ELR (cell line): ENCODE data around the gene GRM1.

Experiments used
- DNase-seq: peaks from one replicate; pipeline ENCODE4 v3.0.0-alpha.2; 2015; ENCODE audit warnings: low read depth

Gene GRM1

DNA sequence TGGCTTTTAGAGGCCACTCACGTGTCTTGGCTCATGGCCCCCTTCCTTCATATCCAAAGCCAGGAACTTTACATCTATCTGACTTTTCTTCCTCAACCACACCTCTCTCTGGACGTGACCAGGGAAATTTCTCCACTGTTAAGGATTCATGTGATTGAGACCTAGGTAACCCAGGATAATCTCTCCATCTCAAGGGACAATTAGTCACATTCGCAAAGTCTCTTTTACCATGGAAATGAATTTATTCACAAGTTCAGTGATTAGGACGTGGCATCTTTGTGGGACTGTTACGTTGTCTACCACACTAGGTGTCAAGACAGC, 287.3 kb downstream of the GRM1 start:
- no peak for DNase-seq

DNA sequence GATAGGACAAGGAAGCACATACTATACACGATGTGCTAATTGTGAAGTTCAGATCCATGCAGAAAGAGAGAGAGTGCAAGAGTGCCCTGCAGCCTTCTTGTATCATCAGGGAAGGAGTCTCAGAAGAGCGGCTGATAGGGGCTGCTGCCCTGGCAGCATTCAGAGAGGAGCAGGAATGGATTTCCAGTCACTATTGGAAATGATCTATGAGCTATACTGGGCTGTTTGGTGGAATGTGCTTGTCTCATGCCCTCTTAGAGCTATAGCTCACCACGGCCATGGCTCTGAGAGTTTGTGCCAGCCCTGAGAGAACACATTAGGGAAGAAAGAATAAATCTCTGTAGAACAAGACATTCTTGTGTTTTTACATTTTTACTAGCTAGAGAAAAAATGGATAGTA, 302.2 kb downstream of the GRM1 start:
- DNase-seq = no peak

DNA sequence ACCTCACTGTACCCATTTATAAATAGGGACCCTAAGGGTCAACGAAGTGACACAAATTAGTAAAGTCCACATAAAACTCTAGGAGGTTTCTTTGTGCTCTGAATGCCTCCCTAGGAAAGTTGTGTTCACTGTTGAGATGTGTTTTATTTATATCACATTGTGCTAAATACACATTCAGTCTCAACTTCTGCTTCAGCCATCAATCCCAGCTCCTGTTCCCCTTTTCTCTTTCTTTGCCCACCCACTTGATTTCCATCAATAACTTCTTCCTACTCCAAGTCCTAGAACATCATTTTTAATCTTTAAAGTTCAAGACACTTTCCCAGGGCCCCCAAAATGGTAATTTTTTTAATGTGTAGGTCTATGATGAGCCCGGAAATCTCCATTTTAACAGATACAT, 306.5 kb downstream of the GRM1 start:
- DNase-seq = no peak

DNA sequence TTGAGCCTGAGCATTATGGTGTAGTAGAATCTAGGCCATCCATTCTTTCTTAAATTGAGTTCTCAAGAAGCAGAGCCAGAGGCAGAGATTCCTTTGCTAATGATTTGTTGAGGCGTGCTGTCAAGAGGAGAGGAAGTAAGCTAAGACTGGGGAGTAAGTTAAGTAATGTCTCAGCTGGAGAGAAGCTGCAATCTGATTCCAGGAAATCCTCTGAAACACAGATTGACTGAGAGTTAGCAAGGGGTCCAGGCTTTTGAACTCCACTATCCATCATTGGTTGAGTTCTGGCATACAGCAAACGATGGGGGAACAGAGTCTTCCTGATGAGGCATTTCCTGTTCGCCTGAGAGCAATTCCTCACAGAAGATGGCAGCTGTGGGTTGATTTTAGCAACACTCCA, 307.3 kb downstream of the GRM1 start:
- no peak for DNase-seq

DNA sequence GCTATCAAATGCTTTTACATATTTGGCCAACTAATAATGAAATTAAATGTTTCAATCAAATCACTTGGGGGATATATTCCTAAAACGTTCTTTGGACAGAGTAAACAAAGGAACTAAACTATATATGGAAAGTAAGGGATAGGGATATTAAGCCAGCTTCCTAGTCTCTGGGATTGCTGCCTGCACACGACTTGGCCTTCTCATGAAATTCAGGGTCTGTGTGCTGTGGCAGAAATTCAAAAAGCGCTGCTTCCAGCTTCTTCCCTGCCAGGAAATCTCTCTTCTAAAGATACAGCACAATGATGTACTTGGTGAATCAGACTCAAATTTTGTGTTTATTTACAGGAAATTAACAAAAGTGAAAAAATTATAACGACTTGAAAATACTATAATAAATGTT, 308.5 kb downstream of the GRM1 start:
- DNase-seq = no peak

DNA sequence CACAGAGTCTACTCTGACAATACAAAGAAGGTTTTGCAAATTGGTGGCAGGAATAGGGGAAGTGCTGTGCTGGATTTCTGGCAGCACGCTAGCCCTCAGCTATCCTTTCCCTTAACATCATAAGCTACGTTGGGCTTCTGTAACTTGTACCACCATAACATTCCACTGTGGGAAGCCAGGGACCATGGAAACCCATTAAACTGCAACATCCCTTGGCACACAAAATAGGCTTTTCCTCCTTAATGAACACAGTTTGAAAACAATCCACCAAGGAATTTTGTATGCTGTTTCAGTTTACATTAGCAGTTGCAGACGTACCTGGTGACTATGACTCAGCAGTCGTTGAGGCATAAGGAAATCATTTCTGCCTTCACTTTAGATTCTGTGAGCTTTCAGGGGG, 310.9 kb downstream of the GRM1 start:
- DNase-seq = peak; percentile 51

DNA sequence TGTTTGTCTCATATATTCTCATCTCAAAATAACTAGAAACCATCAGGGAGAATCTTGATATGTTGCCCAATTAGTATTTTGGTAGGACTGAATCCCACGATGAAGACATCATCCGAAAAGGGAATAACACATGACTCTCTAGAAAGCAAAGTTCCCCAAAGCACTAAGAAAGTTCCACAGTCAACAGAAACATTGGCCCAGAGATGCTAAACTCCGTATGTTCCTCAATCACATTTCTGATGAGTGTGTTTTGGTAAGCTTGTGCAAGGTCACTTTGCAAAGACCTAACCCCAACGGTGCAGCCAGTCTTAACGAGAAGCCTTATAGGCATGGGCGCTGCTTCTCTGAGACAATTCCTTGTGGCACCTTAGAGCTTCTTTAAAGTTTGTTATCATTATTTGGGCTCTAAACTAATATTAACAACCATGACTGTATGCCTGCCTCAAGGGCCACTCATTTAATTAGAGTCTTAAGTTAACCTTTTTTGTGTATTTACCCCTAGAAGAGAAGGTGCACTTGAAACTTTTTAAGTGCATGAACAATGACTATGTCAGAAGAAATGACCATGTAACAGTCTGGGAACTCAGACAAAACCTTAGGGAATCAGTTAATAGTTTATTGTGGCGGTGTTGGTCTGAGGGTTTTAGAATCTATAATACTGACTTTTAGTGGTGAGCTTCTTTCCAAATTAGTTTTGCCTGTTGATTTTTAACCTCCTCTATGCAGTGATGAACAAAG, 312.8 kb downstream of the GRM1 start:
- no peak for DNase-seq

DNA sequence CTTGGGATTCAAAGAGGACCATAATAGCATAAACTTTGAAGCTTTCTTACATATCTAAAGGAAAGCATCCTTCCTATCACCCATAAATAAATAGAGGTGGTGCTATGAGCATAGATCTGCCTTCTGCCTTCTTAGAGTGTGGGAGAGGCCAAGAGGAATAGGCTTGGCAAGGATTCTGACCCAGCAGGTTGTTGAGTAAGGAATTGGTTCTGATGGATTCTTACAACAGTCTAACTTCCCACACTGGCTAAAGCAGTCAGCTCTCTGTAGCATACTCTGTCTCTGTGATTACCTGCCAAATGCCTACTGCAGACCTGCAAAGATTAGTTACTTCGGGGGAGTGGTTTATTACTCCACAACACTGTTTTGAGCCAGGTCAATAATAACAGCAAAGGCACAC, 316.7 kb downstream of the GRM1 start:
- no peak for DNase-seq

DNA sequence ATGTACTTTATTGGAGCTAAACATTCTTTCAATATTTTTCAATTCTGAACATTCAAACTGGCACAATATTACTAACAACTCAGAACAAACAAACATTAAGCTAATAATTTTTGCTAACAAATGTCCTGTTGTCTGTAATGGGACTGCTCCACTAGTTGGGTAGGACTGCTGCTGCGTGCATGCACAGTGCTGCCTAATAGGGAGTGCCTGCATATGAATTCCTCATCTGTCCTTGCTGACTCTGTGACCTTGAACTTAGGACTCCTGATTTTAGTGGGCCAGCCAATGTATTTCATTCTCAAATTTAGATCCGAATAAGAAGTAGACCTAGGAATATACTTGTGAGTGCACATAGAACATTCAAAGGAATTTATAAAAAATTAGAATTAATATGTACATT, 318.2 kb downstream of the GRM1 start:
- DNase-seq = no peak

DNA sequence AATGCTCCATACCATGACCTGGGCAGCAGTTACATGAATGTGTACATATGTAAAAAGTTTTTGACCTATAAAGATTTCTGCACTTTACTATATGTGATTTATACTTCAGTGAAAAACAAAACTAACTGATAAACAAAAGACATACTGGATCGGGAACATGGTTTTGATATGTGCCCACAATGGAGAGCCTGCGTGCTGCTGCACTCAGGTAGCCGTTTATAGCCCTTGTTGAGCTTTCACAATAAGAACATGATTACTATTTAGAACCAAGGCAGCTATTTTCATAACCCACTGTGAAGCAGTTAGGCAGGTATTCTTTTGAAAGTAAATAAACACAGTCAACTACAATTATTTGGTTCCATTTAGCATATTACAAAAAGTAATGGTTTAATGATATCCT, 318.8 kb downstream of the GRM1 start:
- DNase-seq = no peak

DNA sequence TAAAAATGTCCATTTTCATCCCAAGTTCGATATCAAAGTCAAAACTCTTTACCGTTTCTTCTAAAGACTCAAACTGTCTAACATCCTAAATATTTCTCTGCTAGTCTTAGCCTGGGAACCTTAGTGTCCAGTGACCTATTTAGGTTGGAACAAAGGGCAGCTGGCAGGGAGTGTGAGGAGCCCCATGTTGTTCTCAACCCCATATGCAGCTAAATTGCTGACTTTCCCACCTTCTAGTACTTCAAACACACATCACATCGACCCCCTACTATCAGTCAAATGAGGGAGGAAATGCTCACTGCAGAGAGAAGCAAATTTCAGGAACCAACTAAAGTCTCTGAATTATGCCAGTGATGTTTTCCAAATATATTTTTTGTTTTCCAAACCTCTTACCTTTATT, 322.2 kb downstream of the GRM1 start:
- no peak for DNase-seq

DNA sequence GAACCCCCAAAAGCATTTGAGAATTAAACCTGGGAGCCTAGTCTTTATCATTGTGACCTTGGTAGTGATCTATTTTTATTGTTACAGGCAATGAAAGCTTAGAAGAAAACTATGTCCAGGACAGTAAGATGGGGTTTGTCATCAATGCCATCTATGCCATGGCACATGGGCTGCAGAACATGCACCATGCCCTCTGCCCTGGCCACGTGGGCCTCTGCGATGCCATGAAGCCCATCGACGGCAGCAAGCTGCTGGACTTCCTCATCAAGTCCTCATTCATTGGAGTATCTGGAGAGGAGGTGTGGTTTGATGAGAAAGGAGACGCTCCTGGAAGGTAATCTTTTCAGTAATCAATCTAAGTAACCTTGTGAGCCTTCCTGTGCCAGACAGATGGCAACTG, 323.3 kb downstream of the GRM1 start:
- DNase-seq = no peak

DNA sequence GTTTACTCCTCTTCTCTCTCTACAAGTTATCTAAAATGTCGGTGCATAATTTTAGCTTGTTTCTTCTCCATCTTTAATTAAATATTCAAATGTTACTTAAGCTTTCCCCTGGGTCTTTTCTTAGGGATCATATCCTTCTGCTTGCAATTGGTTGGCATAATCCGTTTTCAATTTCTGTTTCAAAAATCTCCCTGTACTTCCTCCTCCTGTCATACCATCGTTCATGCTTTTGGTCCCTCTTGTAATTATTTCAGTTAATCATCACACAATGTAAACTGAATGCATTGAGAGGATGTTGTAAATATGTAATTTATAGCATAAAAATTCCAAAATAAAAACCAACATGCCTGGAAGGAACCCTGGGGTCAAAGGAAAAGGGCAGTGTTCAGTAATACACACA, 325.6 kb downstream of the GRM1 start:
- DNase-seq = no peak

DNA sequence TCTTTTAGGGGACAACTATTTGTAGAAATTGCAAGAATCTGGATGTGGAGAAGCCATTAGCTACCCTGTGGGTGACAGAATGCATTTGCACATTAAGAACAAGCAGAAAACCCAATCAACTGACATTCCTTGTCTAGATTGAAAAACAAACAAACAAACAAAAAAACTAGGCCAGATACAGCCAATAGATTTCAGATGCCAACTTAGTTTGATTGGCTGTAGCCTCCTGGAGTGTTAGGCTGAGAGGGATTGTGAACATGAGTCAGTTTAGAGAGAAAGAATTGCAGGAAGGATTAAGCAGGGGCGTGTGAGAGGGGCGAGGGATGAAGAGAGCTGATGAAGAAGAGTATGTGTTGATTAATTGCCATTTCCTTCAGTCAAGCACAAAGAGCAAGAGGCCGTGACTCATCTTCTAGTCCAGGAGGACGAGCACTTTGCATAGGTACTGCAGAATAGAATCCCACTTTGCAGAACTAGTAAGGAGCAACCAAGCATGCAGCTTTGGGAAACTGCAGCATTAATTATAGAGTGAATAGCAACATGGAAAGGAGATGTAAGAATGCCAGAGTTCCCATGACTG, 326.7 kb downstream of the GRM1 start:
- DNase-seq = no peak

DNA sequence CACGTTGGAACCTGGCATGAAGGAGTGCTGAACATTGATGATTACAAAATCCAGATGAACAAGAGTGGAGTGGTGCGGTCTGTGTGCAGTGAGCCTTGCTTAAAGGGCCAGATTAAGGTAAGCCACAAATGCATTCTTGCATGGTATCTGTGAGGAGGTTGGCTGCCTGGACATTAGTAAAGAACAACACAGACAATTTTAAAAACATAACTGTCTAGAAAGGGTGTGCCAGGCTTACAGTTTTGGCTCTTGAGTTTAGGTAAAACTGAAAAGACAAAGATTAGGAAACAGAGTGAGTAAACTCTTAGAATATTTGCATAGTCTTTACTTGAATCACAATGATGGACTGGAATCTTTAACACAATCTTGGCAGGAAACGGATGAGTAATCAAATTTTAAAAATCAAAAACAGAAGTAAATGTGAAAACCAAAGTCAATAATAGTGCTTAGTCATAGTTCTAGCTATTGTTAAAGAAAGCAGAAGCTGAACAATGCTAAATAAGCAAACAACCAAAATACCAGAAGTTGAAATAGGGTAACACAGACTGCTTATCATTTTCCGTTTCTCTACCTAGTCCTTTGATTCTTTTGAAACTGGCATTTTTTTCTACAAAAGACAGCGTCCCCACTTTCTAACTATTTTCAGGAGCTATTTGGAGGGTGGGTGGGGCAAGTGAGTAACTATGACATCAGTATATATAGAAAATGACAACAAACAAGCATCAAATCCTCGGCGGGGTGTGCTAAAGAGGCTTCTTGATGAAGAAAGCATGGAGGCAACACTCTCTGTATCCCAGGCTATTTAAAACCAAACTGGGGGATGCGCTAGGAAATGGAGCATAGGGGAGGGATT, 328.9 kb downstream of the GRM1 start:
- peak; percentile 84 for DNase-seq

DNA sequence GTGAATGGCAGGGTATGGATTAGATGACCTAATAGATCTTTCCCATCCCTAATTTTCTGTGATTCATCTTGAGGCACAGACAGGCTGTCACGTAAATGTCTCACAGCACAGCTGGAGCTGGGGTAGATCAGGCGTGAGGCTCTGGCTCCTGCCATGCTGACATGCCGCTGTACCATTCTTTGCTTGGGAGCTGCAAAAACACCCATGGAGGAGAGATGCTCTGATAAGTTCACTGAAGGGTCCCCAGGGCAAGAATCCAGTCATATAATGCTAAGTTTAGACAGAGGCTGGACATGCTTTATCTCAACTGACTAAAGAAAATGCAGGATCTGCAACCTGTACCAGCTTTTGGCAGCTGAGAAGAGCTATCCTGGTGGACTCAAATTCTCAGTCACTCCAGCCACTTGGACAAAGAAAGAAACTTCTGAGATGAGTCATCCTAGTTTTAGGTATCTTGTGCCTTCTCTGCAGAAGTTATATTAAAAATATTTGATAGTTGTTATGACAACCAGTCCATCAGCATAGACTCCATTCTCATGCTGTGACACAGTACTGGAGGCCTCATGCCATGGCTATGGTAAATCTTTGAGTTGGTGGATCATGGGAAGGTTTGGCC, 329.7 kb downstream of the GRM1 start:
- DNase-seq = peak; percentile 51

DNA sequence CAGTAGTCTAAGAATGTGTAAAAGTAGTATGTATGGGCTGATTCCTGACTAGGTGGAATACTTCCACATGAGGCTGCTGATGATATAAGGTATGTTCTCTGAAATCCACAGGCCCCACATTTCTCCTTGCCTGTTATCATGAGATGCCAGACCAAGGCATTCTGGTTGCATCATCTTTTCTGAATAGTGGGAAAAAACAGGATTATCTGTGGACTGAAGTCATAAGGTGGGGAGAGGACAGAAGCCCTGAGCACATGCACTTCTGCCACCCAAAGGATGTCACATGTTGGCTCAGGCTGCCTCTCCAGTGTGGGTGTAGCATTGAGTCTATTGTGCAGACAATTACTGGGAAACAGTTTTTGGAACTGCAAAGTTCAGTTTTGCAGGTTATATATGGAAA, 330.3 kb downstream of the GRM1 start:
- DNase-seq = no peak

DNA sequence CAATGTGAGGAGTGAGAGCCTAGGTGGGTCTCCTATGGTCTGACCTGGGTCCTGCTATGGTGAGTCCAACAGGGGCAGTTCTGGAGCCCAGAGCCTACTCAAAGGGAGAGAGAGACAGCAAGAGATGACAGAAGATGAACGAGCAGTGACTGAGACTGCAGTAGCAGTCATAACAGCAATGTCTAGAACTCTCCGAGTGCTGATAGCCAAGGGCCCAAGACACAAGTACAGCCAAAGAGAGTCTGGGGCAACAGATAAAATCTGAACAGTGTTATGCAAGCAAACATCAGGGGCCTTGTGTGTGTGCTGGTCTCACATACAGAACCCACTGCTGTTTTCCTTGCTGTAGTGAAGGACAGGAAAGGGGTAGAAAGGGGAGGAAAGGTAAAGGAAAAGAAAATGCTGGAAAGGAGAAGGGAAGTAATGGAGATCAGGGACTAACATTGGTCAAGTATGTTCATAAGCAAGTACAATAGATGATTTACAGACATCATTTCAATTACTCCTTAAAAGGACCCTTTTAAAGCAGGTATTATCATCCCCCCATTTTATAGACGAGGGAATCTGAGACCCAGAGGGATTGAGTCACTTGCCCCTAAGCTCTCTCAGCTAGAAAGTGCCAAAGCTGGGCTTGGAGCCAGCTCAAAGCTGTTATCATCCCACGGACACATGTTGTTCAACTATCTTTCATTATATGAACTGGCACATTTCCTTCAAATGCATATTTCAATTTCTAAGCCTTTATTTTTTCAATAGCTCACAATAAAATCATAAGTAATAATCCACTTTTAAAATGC, 332.5 kb downstream of the GRM1 start:
- peak; percentile 34 for DNase-seq

DNA sequence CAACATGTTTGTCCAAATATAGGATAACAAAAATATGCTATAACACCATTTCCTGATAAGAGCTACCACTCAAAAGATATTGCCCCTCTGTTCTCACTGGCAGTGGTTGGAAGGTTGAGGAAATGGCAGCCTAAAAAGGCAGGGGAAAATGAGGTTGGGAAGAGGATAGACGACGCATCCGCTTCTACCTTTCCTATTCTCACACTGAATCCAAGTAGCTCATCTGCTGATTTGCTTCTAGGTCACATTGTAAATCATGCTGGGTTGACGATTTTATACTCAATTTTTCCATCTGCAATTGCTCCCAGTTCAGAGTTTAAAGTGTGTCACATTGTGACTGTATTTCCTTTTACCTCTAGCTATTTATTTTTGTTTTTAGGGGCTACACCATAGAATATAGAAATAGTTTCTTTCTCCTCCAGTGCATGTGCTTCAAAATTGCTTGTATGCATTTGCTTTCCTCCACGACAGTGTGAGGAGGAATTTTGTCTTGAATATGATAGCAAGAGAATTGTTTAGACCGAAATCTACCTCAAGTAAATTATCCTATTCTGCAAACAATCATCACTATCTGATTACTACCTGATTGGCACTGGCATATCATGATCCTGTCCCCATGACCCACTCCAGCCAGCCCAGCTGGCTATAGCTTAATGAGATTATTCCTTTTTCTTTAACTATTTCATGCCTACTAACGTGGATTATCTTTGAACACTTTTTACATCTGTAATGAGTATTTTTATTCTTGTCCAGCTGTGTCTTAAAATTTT, 335.2 kb downstream of the GRM1 start:
- no peak for DNase-seq

DNA sequence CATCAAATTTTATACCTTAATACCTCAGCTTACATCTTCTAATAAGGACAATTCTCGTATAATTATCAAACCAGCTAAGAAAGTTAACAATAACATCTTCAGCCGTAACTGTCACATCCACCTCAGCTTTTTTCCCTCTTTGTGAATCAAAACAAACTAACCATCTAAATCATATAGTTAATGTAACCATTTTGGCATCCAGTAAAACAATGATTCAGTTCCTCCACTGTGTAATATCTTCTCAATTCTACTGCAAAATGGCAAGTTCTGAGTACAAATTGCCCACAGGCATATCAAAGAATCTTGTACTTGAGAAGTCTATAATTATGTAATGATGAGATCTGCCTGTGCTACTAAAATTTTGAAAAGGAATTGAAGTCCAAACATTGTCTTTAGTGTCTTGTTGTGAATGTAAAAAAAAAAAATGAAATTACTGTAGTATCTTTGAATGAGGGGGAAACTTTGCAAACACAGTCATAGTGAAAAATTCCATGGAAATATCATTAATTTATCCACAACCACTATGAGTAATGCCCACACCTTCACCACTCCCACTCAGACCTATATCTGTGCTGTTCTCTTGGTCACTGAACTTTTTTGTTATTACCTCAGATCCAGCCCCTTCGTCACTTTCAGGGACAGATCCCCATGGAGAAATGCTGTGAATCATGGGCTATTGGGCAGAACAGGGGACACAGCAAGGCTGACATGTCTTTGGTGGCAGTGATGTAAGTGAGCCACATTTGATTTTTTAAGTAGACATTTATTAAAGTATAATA, 336.1 kb downstream of the GRM1 start:
- peak; percentile 28 for DNase-seq

DNA sequence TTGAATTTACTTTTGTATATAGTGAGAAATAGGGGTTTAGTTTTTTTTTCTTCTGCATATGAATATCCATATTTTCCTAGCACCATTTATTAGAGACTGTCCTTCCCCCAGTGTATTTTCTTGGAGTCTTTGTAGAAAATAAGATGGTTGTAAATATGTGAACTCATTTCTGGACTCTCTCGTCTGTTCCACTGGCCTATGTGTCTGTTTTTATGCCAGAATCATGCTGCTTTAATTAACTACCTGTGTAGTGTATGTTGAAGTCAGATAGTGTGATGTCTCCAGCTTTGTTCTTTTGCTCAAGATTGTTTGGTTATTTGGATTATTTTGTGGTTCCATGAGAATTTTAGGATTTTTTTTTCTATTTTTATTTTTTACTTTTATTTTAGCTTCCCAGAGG, 338.2 kb downstream of the GRM1 start:
- DNase-seq = no peak
